ENCODE results near the gene RECQL5. TPM values are rescaled to one million over a fixed set of nuclear protein-coding genes. Genes with fewer than 3 reads are reported as not detected.

The RECQL5 gene
- total RNA-seq, 5 donors from 2014 or later (not counting 1 experiment from before 2014, with no cell fraction given): 38.0 to 75.0 (median 61.9) TPM

GRCh38 chr17:75616521-75617122 is 50.3 kb downstream of the RECQL5 start:
- no peaks in the 10 kb centered on the region for H3K36me3 Mint-ChIP-seq
- peaks cover 17 to 34% of the 10 kb centered on the region in 2 donors for H3K36me3 ChIP-seq (ENCODE audit: control insufficient read depth in 2 of 2, extremely low read depth in 1 of 2, insufficient read depth in 1 of 2, low read length in 1 of 2)
- H3K9me3 Mint-ChIP-seq: no peaks in the 10 kb centered on the region
- H3K27me3 Mint-ChIP-seq: no peaks in the 10 kb centered on the region
- H3K4me1 Mint-ChIP-seq: no peaks in the 10 kb centered on the region
- H3K4me3 ChIP-seq (ENCODE audit: control insufficient read depth in 1 of 2, extremely low read depth in 1 of 2, low read length in 1 of 2): no peak overlapping the region
- no peak for ATAC-seq (replicated peaks in 1 of 4)
- no peak overlapping the region for H3K27ac ChIP-seq (ENCODE audit: low read length)
- H3K4me1 ChIP-seq (ENCODE audit: control insufficient read depth in 1 of 2, extremely low read depth in 1 of 2, insufficient read depth in 2 of 2, low read length in 2 of 2): no peaks in the 10 kb centered on the region
- DNase-seq: no peak
- ChIA-PET POLR2A (no interaction called here), CTCF (interaction anchor here in 1 of 2 donors (1.1 kb wide), 1 partner anchor 17 kb away, joined by 3 read pairs; the partner anchor contains the start of gene SMIM5)
- 88% methylated on average over 22 of the region's 24 CpGs for WGBS (ENCODE audit: insufficient coverage)
- H3K4me3 Mint-ChIP-seq: no peak overlapping the region
- no peaks in the 10 kb centered on the region for H3K9me3 ChIP-seq
- H3K27ac Mint-ChIP-seq: no peak overlapping the region
- H3K27me3 ChIP-seq (replicated peaks in 1 of 2; ENCODE audit: control insufficient read depth in 2 of 2, extremely low read depth in 1 of 2, insufficient read depth in 2 of 2, low read length in 1 of 2): peaks cover 0 to 21% of the 10 kb centered on the region in 2 experiments

GRCh38 chr17:75615301-75615700 is 51.7 kb downstream of the RECQL5 start:
- Mint-ChIP-seq H3K4me1 (no peaks in the 10 kb centered on the region), H3K36me3 (no peaks in the 10 kb centered on the region), H3K27me3 (no peaks in the 10 kb centered on the region), H3K4me3 (no peak overlapping the region), H3K27ac (no peak overlapping the region), H3K9me3 (no peaks in the 10 kb centered on the region)
- 86% methylated on average over 9 of the region's 11 CpGs for WGBS (ENCODE audit: insufficient coverage)
- ChIA-PET CTCF (no interaction called here), POLR2A (no interaction called here)
- Histone ChIP-seq H3K4me1 (ENCODE audit: control insufficient read depth in 1 of 2, extremely low read depth in 1 of 2, insufficient read depth in 2 of 2, low read length in 2 of 2) (no peaks in the 10 kb centered on the region), H3K27ac (ENCODE audit: low read length) (no peak overlapping the region), H3K9me3 (no peaks in the 10 kb centered on the region), H3K4me3 (ENCODE audit: control insufficient read depth in 1 of 2, extremely low read depth in 1 of 2, low read length in 1 of 2) (no peak overlapping the region), H3K27me3 (replicated peaks in 1 of 2; ENCODE audit: control insufficient read depth in 2 of 2, extremely low read depth in 1 of 2, insufficient read depth in 2 of 2, low read length in 1 of 2) (peaks cover 0 to 21% of the 10 kb centered on the region in 2 experiments), H3K36me3 (ENCODE audit: control insufficient read depth in 2 of 2, extremely low read depth in 1 of 2, insufficient read depth in 1 of 2, low read length in 1 of 2) (peaks cover 17 to 32% of the 10 kb centered on the region in 2 donors)
- no peak for ATAC-seq (replicated peaks in 1 of 4)
- DNase-seq: no peak

GRCh38 chr17:75614556-75615270 is 52.2 kb downstream of the RECQL5 start:
- no peak overlapping the region for H3K27ac Mint-ChIP-seq
- H3K36me3 Mint-ChIP-seq: no peaks in the 10 kb centered on the region
- WGBS (ENCODE audit: insufficient coverage): 89% methylated on average over 15 of the region's 19 CpGs
- no peak overlapping the region for H3K4me3 ChIP-seq (ENCODE audit: control insufficient read depth in 1 of 2, extremely low read depth in 1 of 2, low read length in 1 of 2)
- H3K4me1 Mint-ChIP-seq: no peaks in the 10 kb centered on the region
- DNase-seq (no peak), ATAC-seq (replicated peaks in 1 of 4) (no peak)
- H3K9me3 Mint-ChIP-seq: no peaks in the 10 kb centered on the region
- no peaks in the 10 kb centered on the region for H3K4me1 ChIP-seq (ENCODE audit: control insufficient read depth in 1 of 2, extremely low read depth in 1 of 2, insufficient read depth in 2 of 2, low read length in 2 of 2)
- no peak overlapping the region for H3K27ac ChIP-seq (ENCODE audit: low read length)
- no peaks in the 10 kb centered on the region for H3K27me3 Mint-ChIP-seq
- H3K9me3 ChIP-seq: no peaks in the 10 kb centered on the region
- ChIA-PET CTCF (no interaction called here), POLR2A (interaction anchor here in 1 of 2 donors (0.6 kb wide), 1 partner anchor 68 kb away, joined by 6 read pairs; no protein-coding TSS in a partner anchor)
- H3K4me3 Mint-ChIP-seq: no peak overlapping the region
- peaks cover 17 to 32% of the 10 kb centered on the region in 2 donors for H3K36me3 ChIP-seq (ENCODE audit: control insufficient read depth in 2 of 2, extremely low read depth in 1 of 2, insufficient read depth in 1 of 2, low read length in 1 of 2)
- H3K27me3 ChIP-seq (replicated peaks in 1 of 2; ENCODE audit: control insufficient read depth in 2 of 2, extremely low read depth in 1 of 2, insufficient read depth in 2 of 2, low read length in 1 of 2): peaks cover 0 to 21% of the 10 kb centered on the region in 2 experiments

- DNase-seq (no peak), ATAC-seq (replicated peaks in 1 of 4) (no peak)
- no peak overlapping the region for H3K27ac Mint-ChIP-seq
- POLR2A ChIA-PET: no interaction called here
- no peaks in the 10 kb centered on the region for H3K36me3 Mint-ChIP-seq
- Histone ChIP-seq H3K27ac (ENCODE audit: low read length) (no peak overlapping the region), H3K4me1 (ENCODE audit: control insufficient read depth in 1 of 2, extremely low read depth in 1 of 2, insufficient read depth in 2 of 2, low read length in 2 of 2) (no peaks in the 10 kb centered on the region), H3K4me3 (ENCODE audit: control insufficient read depth in 1 of 2, extremely low read depth in 1 of 2, low read length in 1 of 2) (no peak overlapping the region), H3K36me3 (ENCODE audit: control insufficient read depth in 2 of 2, extremely low read depth in 1 of 2, insufficient read depth in 1 of 2, low read length in 1 of 2) (peaks cover 17 to 28% of the 10 kb centered on the region in 2 donors), H3K9me3 (no peaks in the 10 kb centered on the region), H3K27me3 (replicated peaks in 1 of 2; ENCODE audit: control insufficient read depth in 2 of 2, extremely low read depth in 1 of 2, insufficient read depth in 2 of 2, low read length in 1 of 2) (peaks cover 0 to 19% of the 10 kb centered on the region in 2 experiments)
- no peaks in the 10 kb centered on the region for H3K9me3 Mint-ChIP-seq
- H3K4me1 Mint-ChIP-seq: no peaks in the 10 kb centered on the region
- H3K4me3 Mint-ChIP-seq: no peak overlapping the region
- 84% methylated on average over 9 of the region's 12 CpGs for whole genome bisulfite sequencing (ENCODE audit: insufficient coverage)
- CTCF ChIA-PET: no interaction called here
- H3K27me3 Mint-ChIP-seq: no peaks in the 10 kb centered on the region
Measured at GRCh38 chr17:75614006-75614405, 52.9 kb downstream of the RECQL5 start.

- CTCF ChIA-PET: no interaction called here
- no peaks in the 10 kb centered on the region for H3K36me3 Mint-ChIP-seq
- 90% methylated on average over 20 of the region's 27 CpGs for WGBS (ENCODE audit: insufficient coverage)
- Histone ChIP-seq H3K4me3 (ENCODE audit: control insufficient read depth in 1 of 2, extremely low read depth in 1 of 2, low read length in 1 of 2) (no peak overlapping the region), H3K4me1 (ENCODE audit: control insufficient read depth in 1 of 2, extremely low read depth in 1 of 2, insufficient read depth in 2 of 2, low read length in 2 of 2) (no peaks in the 10 kb centered on the region), H3K27me3 (replicated peaks in 1 of 2; ENCODE audit: control insufficient read depth in 2 of 2, extremely low read depth in 1 of 2, insufficient read depth in 2 of 2, low read length in 1 of 2) (peaks cover 0 to 16% of the 10 kb centered on the region in 2 experiments), H3K9me3 (no peaks in the 10 kb centered on the region), H3K27ac (ENCODE audit: low read length) (no peak overlapping the region), H3K36me3 (ENCODE audit: control insufficient read depth in 2 of 2, extremely low read depth in 1 of 2, insufficient read depth in 1 of 2, low read length in 1 of 2) (peaks cover 17 to 26% of the 10 kb centered on the region in 2 donors)
- ATAC-seq (replicated peaks in 1 of 4) (no peak), DNase-seq (no peak)
- H3K27me3 Mint-ChIP-seq: no peaks in the 10 kb centered on the region
- POLR2A ChIA-PET: no interaction called here
- H3K4me1 Mint-ChIP-seq: no peaks in the 10 kb centered on the region
- no peak overlapping the region for H3K27ac Mint-ChIP-seq
- H3K4me3 Mint-ChIP-seq: no peak overlapping the region
- H3K9me3 Mint-ChIP-seq: no peaks in the 10 kb centered on the region
Measured at GRCh38 chr17:75612906-75613626, 53.9 kb downstream of the RECQL5 start.

- no peaks in the 10 kb centered on the region for H3K36me3 Mint-ChIP-seq
- Histone ChIP-seq H3K4me1 (ENCODE audit: control insufficient read depth in 1 of 2, extremely low read depth in 1 of 2, insufficient read depth in 2 of 2, low read length in 2 of 2) (no peaks in the 10 kb centered on the region), H3K9me3 (no peaks in the 10 kb centered on the region), H3K4me3 (ENCODE audit: control insufficient read depth in 1 of 2, extremely low read depth in 1 of 2, low read length in 1 of 2) (no peak overlapping the region), H3K27me3 (replicated peaks in 1 of 2; ENCODE audit: control insufficient read depth in 2 of 2, extremely low read depth in 1 of 2, insufficient read depth in 2 of 2, low read length in 1 of 2) (peaks cover 0 to 9% of the 10 kb centered on the region in 2 experiments), H3K36me3 (ENCODE audit: control insufficient read depth in 2 of 2, extremely low read depth in 1 of 2, insufficient read depth in 1 of 2, low read length in 1 of 2) (peaks cover 15 to 22% of the 10 kb centered on the region in 2 donors), H3K27ac (ENCODE audit: low read length) (no peak overlapping the region)
- POLR2A ChIA-PET: no interaction called here
- no peak overlapping the region for H3K4me3 Mint-ChIP-seq
- no peaks in the 10 kb centered on the region for H3K27me3 Mint-ChIP-seq
- no peak for ATAC-seq (replicated peaks in 1 of 4)
- H3K4me1 Mint-ChIP-seq: no peaks in the 10 kb centered on the region
- no peak for DNase-seq
- CTCF ChIA-PET: no interaction called here
- WGBS (ENCODE audit: insufficient coverage): 94% methylated on average over 19 of the region's 20 CpGs
- no peak overlapping the region for H3K27ac Mint-ChIP-seq
- no peaks in the 10 kb centered on the region for H3K9me3 Mint-ChIP-seq
Measured at GRCh38 chr17:75611851-75612429, 55.0 kb downstream of the RECQL5 start.
